PC-9 (cell line): Measurements from ENCODE around the gene COL4A2.

Experiments used
- CTCF ChIP-seq: fragments of 200-600 bp; sonication (generic); conservative IDR thresholded peaks from 2 replicates; pipeline ENCODE4 v1.6.1; 2017; ENCODE audit warnings: mixed run types, antibody characterized with exemption, mild to moderate bottlenecking, moderate library complexity
- EZH2 ChIP-seq: fragments of 200-600 bp; sonication (generic); IDR thresholded peaks from 2 replicates; pipeline ENCODE4 v1.8.0; 2017; ENCODE audit warnings: antibody characterized with exemption, low read depth

- TF ChIP-seq CTCF (no peak), EZH2 (no peak)
Observed at GRCh38 chr13:110549795-110550160, 242.7 kb downstream of the COL4A2 start.
